T47D (cell line): ENCODE results near the gene CTIF.

Experiments used
- DNase-seq, 2 experiments: peaks; one replicate each; pipeline versions ENCODE4 v3.0.0 to v3.0.0-alpha.2; 2011 to 2012; ENCODE audit warnings: low read depth in 1 of 2, low spot score in 1 of 2
- JUND ChIP-seq: IDR thresholded peaks from 2 replicates; pipeline ENCODE4 v1.6.1; 2012; ENCODE audit warnings: low read depth
- in situ Hi-C: cut with HindIII; loops from 2 replicates; pipeline ENCODE4 v1.10.0; 2016; ENCODE audit warnings: low sequenced_read_pairs, low pct_unique_long_range_greater_than_20kb

Gene CTIF

DNA sequence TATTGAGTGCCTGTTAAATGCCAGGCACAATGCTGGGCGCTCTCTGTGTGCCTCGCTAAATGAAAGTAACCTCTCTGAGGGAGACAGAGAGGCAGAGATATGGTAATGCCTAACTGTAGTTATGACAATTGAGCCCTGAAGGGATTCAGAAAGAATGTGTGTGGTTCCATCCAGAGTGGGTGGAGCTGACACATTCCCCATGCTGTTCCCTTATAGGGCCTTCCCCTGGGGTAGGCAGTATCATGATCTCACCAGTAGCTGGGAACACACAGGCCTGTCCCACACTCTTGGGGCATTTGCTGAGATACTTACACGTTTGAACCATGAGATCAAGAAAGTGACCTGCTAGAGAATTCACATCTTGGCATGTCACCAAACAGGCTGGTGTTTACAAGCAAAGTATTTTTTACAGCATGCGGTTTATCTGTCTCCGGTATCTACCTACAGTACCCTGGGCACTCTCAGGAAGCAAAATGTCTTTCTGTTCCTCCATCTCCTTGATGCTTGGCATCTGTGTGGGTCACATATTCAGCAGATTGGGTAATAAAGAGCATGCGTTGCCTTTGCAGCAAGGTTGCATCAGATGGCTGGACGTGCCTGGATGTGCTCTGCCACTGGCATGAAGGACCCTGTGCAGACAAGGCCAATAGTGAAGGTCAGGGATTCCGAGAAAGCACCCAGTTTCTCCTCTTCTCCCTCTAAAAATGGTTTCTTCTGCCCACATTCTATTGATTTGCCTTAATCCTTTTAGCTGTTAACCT lies 9.4 kb downstream of the CTIF start:
- no peak for TF ChIP-seq JUND
- in situ Hi-C loops = no loop called here
- DNase-seq = peak; percentile 54 to 86

GRCh38 chr18:48548921-48549320 lies 10.1 kb downstream of the CTIF start:
- in situ Hi-C loops = no loop called here
- DNase-seq = no peak
- no peak for TF ChIP-seq JUND

- DNase-seq = no peak
- no peak for TF ChIP-seq JUND
- in situ Hi-C loops = no loop called here
These were observed 11.4 kb downstream of the CTIF start for GRCh38 chr18:48550101-48550729.

DNA sequence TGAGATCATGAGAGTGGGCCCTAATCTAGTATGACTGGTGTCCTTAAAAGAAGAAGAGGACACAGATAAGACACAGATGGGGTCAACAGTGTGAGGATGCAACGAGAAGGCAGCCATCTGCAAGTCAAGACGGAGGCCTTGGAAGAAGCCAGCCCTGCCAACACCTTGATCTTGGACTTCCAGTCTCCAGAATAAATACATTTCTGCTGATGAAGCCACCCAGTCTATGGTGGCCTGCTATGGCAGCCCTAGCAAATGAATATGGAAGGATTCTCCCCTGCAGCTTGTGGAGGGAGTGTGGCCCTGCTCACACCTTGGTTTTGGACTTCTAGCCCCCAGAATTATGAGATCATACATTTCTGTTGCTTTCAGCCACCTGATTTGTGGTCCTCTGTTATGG lies 12.3 kb downstream of the CTIF start:
- no peak for TF ChIP-seq JUND
- in situ Hi-C loops = no loop called here
- DNase-seq = no peak

DNA sequence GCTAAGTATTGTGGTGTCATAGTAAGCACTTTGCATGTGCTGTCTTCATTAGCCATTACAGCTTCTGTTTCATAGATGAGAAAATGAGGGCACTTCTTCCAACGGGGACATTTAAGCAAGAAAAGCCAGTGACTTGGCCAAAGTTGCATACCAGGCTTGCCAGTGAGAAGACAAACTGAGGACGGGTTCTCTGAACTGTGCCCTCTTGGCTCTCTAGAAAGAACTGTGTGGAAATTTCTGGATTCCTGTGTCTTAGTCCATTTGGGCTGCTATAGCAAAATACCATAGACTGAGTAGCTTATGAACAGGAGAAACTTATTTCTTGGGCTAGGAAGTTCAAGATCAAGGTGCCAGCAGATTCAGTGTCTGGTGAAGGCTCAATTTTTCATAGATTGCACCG lies 13.3 kb downstream of the CTIF start:
- no peak for TF ChIP-seq JUND
- in situ Hi-C loops = no loop called here
- DNase-seq = no peak

DNA sequence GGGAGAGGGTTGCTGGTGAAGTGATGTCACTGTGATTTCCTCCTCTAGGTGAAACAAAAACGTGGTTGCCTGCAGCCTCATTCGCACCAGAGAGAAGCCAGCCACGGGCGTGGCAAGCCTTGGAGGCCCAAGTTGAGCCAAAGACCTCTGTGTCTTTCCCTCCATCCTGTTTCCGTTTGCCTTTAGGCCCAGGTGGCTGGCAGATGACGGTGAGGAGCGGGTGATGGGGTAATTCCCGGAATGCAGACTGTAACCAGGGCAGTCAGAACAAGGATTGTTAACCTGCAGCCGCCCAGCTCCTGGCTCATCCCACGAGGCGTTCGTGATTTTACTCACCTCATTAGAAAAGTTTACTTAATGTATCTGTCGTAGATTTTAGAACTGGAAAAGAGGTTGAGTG lies 14.4 kb downstream of the CTIF start:
- no peak for TF ChIP-seq JUND
- in situ Hi-C loops = no loop called here
- DNase-seq = no peak

- DNase-seq = no peak
- in situ Hi-C loops = no loop called here
- no peak for TF ChIP-seq JUND
These were observed 16.0 kb downstream of the CTIF start for GRCh38 chr18:48554610-48555400.

- in situ Hi-C loops = no loop called here
- no peak for TF ChIP-seq JUND
- DNase-seq = no peak
These were observed 16.7 kb downstream of the CTIF start for GRCh38 chr18:48555465-48555995.

- in situ Hi-C loops = no loop called here
- no peak for DNase-seq
- no peak for TF ChIP-seq JUND
These were observed 18.9 kb downstream of the CTIF start for GRCh38 chr18:48557640-48558174.

GRCh38 chr18:48558248-48558647 lies 19.4 kb downstream of the CTIF start:
- in situ Hi-C loops = no loop called here

DNA sequence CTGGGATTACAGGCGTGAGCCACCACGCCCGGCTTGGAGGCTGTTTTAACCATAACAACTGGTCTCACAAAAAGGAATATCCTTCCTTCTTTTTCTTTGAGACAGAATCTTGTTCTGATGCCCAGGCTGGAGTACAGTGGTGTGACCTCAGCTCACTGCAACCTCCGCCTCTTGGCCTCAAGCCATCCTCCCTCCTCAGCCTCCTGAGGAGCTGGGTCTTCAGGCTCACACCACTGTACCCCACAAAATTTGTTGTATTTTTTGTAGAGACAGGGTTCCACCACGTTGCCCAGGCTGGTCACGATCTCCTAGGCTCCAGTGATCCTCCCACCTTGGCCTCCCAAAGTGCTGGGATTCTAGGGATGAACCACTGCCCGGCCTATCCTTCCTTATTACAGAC lies 21.7 kb downstream of the CTIF start:
- TF ChIP-seq JUND = no peak
- no peak for DNase-seq
- in situ Hi-C loops = no loop called here

More at GRCh38 chr18:48558248-48558647, 19.4 kb downstream of the CTIF start:
- no peak for TF ChIP-seq JUND
- DNase-seq = no peak

- no peak for TF ChIP-seq JUND
- in situ Hi-C loops = no loop called here
- DNase-seq = no peak
These were observed 23.2 kb downstream of the CTIF start for GRCh38 chr18:48562075-48562474.
